ENCODE results near the gene ZBTB37.

- TF ChIP-seq, protein P1, sequence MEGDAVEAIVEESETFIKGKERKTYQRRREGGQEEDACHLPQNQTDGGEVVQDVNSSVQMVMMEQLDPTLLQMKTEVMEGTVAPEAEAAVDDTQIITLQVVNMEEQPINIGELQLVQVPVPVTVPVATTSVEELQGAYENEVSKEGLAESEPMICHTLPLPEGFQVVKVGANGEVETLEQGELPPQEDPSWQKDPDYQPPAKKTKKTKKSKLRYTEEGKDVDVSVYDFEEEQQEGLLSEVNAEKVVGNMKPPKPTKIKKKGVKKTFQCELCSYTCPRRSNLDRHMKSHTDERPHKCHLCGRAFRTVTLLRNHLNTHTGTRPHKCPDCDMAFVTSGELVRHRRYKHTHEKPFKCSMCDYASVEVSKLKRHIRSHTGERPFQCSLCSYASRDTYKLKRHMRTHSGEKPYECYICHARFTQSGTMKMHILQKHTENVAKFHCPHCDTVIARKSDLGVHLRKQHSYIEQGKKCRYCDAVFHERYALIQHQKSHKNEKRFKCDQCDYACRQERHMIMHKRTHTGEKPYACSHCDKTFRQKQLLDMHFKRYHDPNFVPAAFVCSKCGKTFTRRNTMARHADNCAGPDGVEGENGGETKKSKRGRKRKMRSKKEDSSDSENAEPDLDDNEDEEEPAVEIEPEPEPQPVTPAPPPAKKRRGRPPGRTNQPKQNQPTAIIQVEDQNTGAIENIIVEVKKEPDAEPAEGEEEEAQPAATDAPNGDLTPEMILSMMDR (IDR thresholded peaks at IDR 0.05), result no peak
- TF ChIP-seq POLR2A (IDR thresholded peaks at IDR 0.05) (no peak), EP300 (IDR thresholded peaks at IDR 0.05) (no peak)
Observed at GRCh38 chr1:173916667-173917066, 48.5 kb downstream of the ZBTB37 start.
